Measurements from ENCODE around the gene PLSCR2. TPM values are rescaled to one million over a fixed set of nuclear protein-coding genes. Genes with fewer than 3 reads are reported as not detected.

The PLSCR2 gene
- total and polyA plus RNA-seq, 2 of the 8 experiments (the other 6 are each of a cell fraction or from before 2014, with no cell fraction given) = not detected

GRCh38 chr3:146425341-146425740 lies 44.0 kb downstream of the PLSCR2 start:
- H2BK20ac ChIP-seq (ENCODE audit: low read length) = no peak overlapping the region
- H4K91ac ChIP-seq (replicated peaks; ENCODE audit: insufficient read length, low read length) = no peak overlapping the region
- H3K9me3 ChIP-seq (ENCODE audit: insufficient read depth in 2 of 2, low read depth in 1 of 2, low read length in 1 of 2) = 0 out of 4 replicates have a peak, but pooled peaks cover 0 to 2% of the 10 kb centered on the region in 2 experiments
- no peak overlapping the region for H3K4ac ChIP-seq (replicated peaks; ENCODE audit: insufficient read length, low read depth, low read length)
- TF ChIP-seq TEAD4 (IDR thresholded peaks at IDR 0.05; ENCODE audit: low read depth, low read length) = no peak
- no peak for TF ChIP-seq ASH2L (IDR thresholded peaks at IDR 0.05; ENCODE audit: low read length)
- TF ChIP-seq KDM1A (IDR thresholded peaks at IDR 0.05; ENCODE audit: borderline replicate concordance, low read length) = no peak
- TF ChIP-seq SP4 (IDR thresholded peaks at IDR 0.05; ENCODE audit: low read length) = no peak
- no peak for TF ChIP-seq CTBP2 (IDR thresholded peaks at IDR 0.05; ENCODE audit: borderline replicate concordance, insufficient read depth, insufficient read length, low read length)
- TF ChIP-seq SRF (IDR thresholded peaks at IDR 0.05; ENCODE audit: low read depth, low read length) = no peak
- no peak for TF ChIP-seq CHD2 (IDR thresholded peaks at IDR 0.05; ENCODE audit: low read length)
- TF ChIP-seq TAF7 (optimal IDR thresholded peaks at IDR 0.05; ENCODE audit: borderline replicate concordance, low read depth, low read length) = no peak
- no peaks in the 10 kb centered on the region for H3K79me2 ChIP-seq (ENCODE audit: control insufficient read depth in 1 of 2, insufficient read depth in 2 of 2, low read length in 2 of 2)
- H2BK12ac ChIP-seq (ENCODE audit: low read depth, low read length) = no peak overlapping the region
- POLR2A ChIA-PET (ENCODE audit: partially characterized antibody) = no interaction called here
- 100% methylated on average over 1 of the region's 1 CpG; no CpG with 5 or more reads in 1 of the 2 experiments for WGBS, 2 experiments (ENCODE audit: extremely low coverage in 1 of 2, insufficient coverage in 1 of 2, insufficient read length in 1 of 2, insufficient replicate concordance in 2 of 2, low coverage in 1 of 2, low lambda C conversion rate in 2 of 2, missing lambda C conversion rate in 1 of 2)
- H2BK5ac ChIP-seq (ENCODE audit: low read depth, low read length) = no peak overlapping the region
- H4K20me1 ChIP-seq (replicated peaks in 1 of 2; ENCODE audit: control insufficient read depth in 1 of 2, insufficient read depth in 2 of 2, low read length in 2 of 2) = no peaks in the 10 kb centered on the region
- H4K8ac ChIP-seq (ENCODE audit: extremely low read depth, insufficient read depth, low read length) = no peak overlapping the region
- DNase-seq (ENCODE audit: low read depth in 1 of 2, low spot score in 2 of 2) (no peak), FAIRE-seq (no peak)
- H3K79me1 ChIP-seq (ENCODE audit: low read depth, low read length) = no peaks in the 10 kb centered on the region
- H3K14ac ChIP-seq (ENCODE audit: insufficient read length) = no peak overlapping the region
- no peak overlapping the region for H3K18ac ChIP-seq (ENCODE audit: extremely low read depth, low read length)
- no peak overlapping the region for H3K4me2 ChIP-seq (ENCODE audit: insufficient read depth in 1 of 2, low read depth in 2 of 2, low read length in 2 of 2)
- H3K36me3 ChIP-seq (ENCODE audit: control insufficient read depth in 2 of 4, insufficient read depth in 4 of 4, low read length in 3 of 4) = no peaks in the 10 kb centered on the region
- no peak overlapping the region for H2AFZ ChIP-seq (ENCODE audit: low read length)
- no peaks in the 10 kb centered on the region for H3K23me2 ChIP-seq (ENCODE audit: low read depth, low read length)
- no peak overlapping the region for H3K23ac ChIP-seq (ENCODE audit: insufficient read length)
- no peaks in the 10 kb centered on the region for H3K27me3 ChIP-seq (replicated peaks in 1 of 4; ENCODE audit: control insufficient read depth in 3 of 4, extremely low read depth in 1 of 4, insufficient read depth in 3 of 4, low read length in 3 of 4)
- no peak overlapping the region for H2AK5ac ChIP-seq (ENCODE audit: low read depth, low read length)
- no peak overlapping the region for H3K4me3 ChIP-seq (ENCODE audit: extremely low read depth in 1 of 4, insufficient read depth in 2 of 4, low read depth in 3 of 4, low read length in 4 of 4)
- no peak overlapping the region for H3K56ac ChIP-seq (replicated peaks; ENCODE audit: insufficient read length, low read depth, low read length)
- no peaks in the 10 kb centered on the region for H3K4me1 ChIP-seq (replicated peaks in 1 of 4; ENCODE audit: control insufficient read depth in 3 of 4, insufficient read depth in 4 of 4, low read length in 3 of 4)
- H2BK15ac ChIP-seq (ENCODE audit: low read length) = no peak overlapping the region
- no peak overlapping the region for H3K27ac ChIP-seq (ENCODE audit: low read depth, low read length)
- CTCF ChIA-PET (ENCODE audit: partially characterized antibody) = no interaction called here
- no peak overlapping the region for H4K5ac ChIP-seq (ENCODE audit: insufficient read length, low read depth, low read length)
- no peak overlapping the region for H3K9ac ChIP-seq (replicated peaks in 1 of 4; ENCODE audit: extremely low read depth in 1 of 4, low read depth in 3 of 4, low read length in 3 of 4)
- H2BK120ac ChIP-seq (replicated peaks; ENCODE audit: low read depth, low read length) = no peak overlapping the region
